OCI-LY1 (cell line): ENCODE data around the gene SHC4.

Experiments used
- EZH2 ChIP-seq: fragments of 200-600 bp; sonication (generic), shearing (Covaris generic); IDR thresholded peaks from 2 replicates; pipeline ENCODE4 v1.8.0; 2017; ENCODE audit warnings: borderline replicate concordance, mixed run types, mild to moderate bottlenecking, antibody characterized with exemption, low read length, moderate library complexity, mixed read lengths
- TF ChIP-seq, protein P1 (sequence below): fragments of 200-600 bp; sonication (generic), shearing (Covaris generic); IDR thresholded peaks from 2 replicates; pipeline ENCODE4 v1.5.1; 2017; ENCODE audit warnings: mild to moderate bottlenecking, antibody characterized with exemption, low read length, moderate library complexity, mixed read lengths

DNA sequence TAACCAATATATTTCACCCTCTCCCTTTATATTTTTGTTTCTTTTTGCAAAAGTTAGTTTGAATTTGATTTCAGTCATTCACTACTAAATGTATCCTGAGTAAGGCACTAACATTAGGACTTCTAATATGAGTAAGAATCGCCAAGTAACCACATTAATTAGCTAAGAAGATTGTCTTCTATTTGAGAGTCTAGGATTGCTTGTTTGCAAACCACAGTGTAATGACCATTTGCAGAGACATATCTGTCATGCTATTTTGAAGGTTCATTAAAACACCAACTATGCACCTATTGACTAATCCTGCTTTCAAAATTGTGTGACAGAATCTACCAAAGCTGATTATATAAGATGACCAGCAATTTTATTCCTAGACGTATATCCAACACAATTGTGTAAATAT lies 91.1 kb downstream of the SHC4 start:
- TF ChIP-seq, protein P1, sequence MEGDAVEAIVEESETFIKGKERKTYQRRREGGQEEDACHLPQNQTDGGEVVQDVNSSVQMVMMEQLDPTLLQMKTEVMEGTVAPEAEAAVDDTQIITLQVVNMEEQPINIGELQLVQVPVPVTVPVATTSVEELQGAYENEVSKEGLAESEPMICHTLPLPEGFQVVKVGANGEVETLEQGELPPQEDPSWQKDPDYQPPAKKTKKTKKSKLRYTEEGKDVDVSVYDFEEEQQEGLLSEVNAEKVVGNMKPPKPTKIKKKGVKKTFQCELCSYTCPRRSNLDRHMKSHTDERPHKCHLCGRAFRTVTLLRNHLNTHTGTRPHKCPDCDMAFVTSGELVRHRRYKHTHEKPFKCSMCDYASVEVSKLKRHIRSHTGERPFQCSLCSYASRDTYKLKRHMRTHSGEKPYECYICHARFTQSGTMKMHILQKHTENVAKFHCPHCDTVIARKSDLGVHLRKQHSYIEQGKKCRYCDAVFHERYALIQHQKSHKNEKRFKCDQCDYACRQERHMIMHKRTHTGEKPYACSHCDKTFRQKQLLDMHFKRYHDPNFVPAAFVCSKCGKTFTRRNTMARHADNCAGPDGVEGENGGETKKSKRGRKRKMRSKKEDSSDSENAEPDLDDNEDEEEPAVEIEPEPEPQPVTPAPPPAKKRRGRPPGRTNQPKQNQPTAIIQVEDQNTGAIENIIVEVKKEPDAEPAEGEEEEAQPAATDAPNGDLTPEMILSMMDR: no peak
- no peak for TF ChIP-seq EZH2
